Right ventricle myocardium inferior (tissue), 1 donor: ENCODE measurements around the gene BARX1. TPM values are rescaled to one million over a fixed set of nuclear protein-coding genes. Genes with fewer than 3 reads are reported as not detected.
"Not testable (repeated sequence)": the region's sequence is repeated elsewhere in the genome, so short reads cannot be mapped to it uniquely, and the experiment has no call there.

Source experiments
- ATAC-seq: fragments of 200-7000 bp; cut with Tn5 transposase; one replicate; pipeline ENCODE4 v1.9.1; 2020; ENCODE audit warnings: mild to moderate bottlenecking, moderate library complexity
- DNase-seq: peaks from one replicate; pipeline ENCODE4 v3.0.0; 2021; ENCODE audit errors: missing footprints
- intact Hi-C: fragments of 100-400 bp; cut with DNase I; formaldehyde crosslinking; loops from one replicate; pipeline ENCODE4 v1.11.0; 2022
- long read RNA-seq: library from polyadenylated mRNA; unstranded; transcript quantifications from one replicate; pipeline ENCODE4 v2.0.0, GENCODE V29; 2021
- total RNA-seq: library from RNA; stranded (reverse); fragmentation: NEBNext Ultra II Directional; extraction: Animal tissue kit (Norgen Biotek cat#: 25700); gene quantifications from one replicate; pipeline ENCODE4 v1.2.1, GENCODE V29; 2021
- donor health status: DM: no; HTN: yes; CAD: no; lungs with severe emphysema.

The BARX1 gene
- not detected for total RNA-seq
- long read RNA-seq, partial matches to known transcripts: 0 of 1 reads
- long read RNA-seq, other reads (novel, unspliced or antisense): 0 of 1 reads

- ATAC-seq: no peak
- intact Hi-C loops: no loop called here
- peak; percentile 68 for DNase-seq
Observed at GRCh38 chr9:93955111-93955980, at the start of gene BARX1. TSS of gene BARX1 (minus strand) at chr9:93955355. CDS start at chr9:93955146, 209 bp downstream.

- peak; percentile 23 for ATAC-seq
- intact Hi-C loops: loop anchor here (5.0 kb wide), 1 partner anchor 320 kb away; no protein-coding TSS in a partner anchor
- DNase-seq: no peak
Observed at GRCh38 chr9:94002316-94003140, 47.4 kb upstream of the BARX1 start.

- DNase-seq: no peak
- intact Hi-C loops: no loop called here
- no peak for ATAC-seq
Observed at GRCh38 chr9:93996863-93997262, 41.7 kb upstream of the BARX1 start.

GRCh38 chr9:93996367-93996766 lies 41.2 kb upstream of the BARX1 start:
- intact Hi-C loops: no loop called here
- DNase-seq: no peak
- ATAC-seq: no peak

- DNase-seq (no peak), ATAC-seq (no peak)
- intact Hi-C loops: no loop called here
Observed at GRCh38 chr9:93994545-93994944, 39.4 kb upstream of the BARX1 start.

- DNase-seq (no peak), ATAC-seq (no peak)
- intact Hi-C loops: no loop called here
Observed at GRCh38 chr9:93994132-93994531, 39.0 kb upstream of the BARX1 start.

- intact Hi-C loops: no loop called here
- DNase-seq: no peak
- no peak for ATAC-seq
Observed at GRCh38 chr9:93992830-93993229, 37.7 kb upstream of the BARX1 start.

GRCh38 chr9:93990448-93990847 lies 35.3 kb upstream of the BARX1 start:
- no peak for DNase-seq

GRCh38 chr9:93988056-93988455 lies 32.9 kb upstream of the BARX1 start:
- DNase-seq: no peak
- no peak for ATAC-seq
- intact Hi-C loops: no loop called here

More at GRCh38 chr9:93990448-93990847, 35.3 kb upstream of the BARX1 start:
- intact Hi-C loops: no loop called here
- ATAC-seq: no peak

- DNase-seq (no peak), ATAC-seq (no peak)
- intact Hi-C loops: no loop called here
Observed at GRCh38 chr9:93984860-93985259, 29.7 kb upstream of the BARX1 start.

GRCh38 chr9:93983875-93984274 lies 28.7 kb upstream of the BARX1 start:
- ATAC-seq: no peak
- no peak for DNase-seq
- intact Hi-C loops: no loop called here

- intact Hi-C loops: no loop called here
- ATAC-seq (no peak), DNase-seq (no peak)
Observed at GRCh38 chr9:93979721-93980120, 24.6 kb upstream of the BARX1 start.

- intact Hi-C loops: no loop called here
- ATAC-seq (no peak), DNase-seq (no peak)
Observed at GRCh38 chr9:93978551-93978950, 23.4 kb upstream of the BARX1 start.

GRCh38 chr9:93976973-93977372 lies 21.8 kb upstream of the BARX1 start:
- ATAC-seq (no peak), DNase-seq (no peak)
- intact Hi-C loops: no loop called here

- DNase-seq: no peak
- intact Hi-C loops: no loop called here
- no peak for ATAC-seq
Observed at GRCh38 chr9:93976081-93976480, 20.9 kb upstream of the BARX1 start.

GRCh38 chr9:93975262-93975661 lies 20.1 kb upstream of the BARX1 start:
- DNase-seq (no peak), ATAC-seq (no peak)
- intact Hi-C loops: no loop called here

- no peak for ATAC-seq
- intact Hi-C loops: no loop called here
Observed at GRCh38 chr9:93974151-93974550, 19.0 kb upstream of the BARX1 start.

GRCh38 chr9:93972655-93973054 lies 17.5 kb upstream of the BARX1 start:
- ATAC-seq, intact Hi-C loops, DNase-seq: not testable (repeated sequence)

More at GRCh38 chr9:93974151-93974550, 19.0 kb upstream of the BARX1 start:
- DNase-seq: no peak

GRCh38 chr9:93969328-93969661 lies 14.1 kb upstream of the BARX1 start:
- intact Hi-C loops: no loop called here
- no peak for ATAC-seq
- DNase-seq: no peak
